Ascending aorta (tissue), 2 donors: ENCODE results near the gene WBP2. TPM values are rescaled to one million over a fixed set of nuclear protein-coding genes. Genes with fewer than 3 reads are reported as not detected.

Experiments
- DNase-seq, 2 donors: peaks; one replicate each; pipeline ENCODE4 v3.0.0-alpha.2; 2019; ENCODE audit warnings: low spot score in 2 of 2
- H3K27ac ChIP-seq, 2 donors: fragments of 200-600 bp; sonication (generic); one replicate each; pipeline ENCODE4 v1.5.1; 2016 to 2017; ENCODE audit warnings: mild to moderate bottlenecking in 1 of 2
- H3K27me3 ChIP-seq: fragments of 200-600 bp; sonication (generic); one replicate; pipeline ENCODE4 v1.5.1; 2017
- H3K36me3 ChIP-seq, 2 donors: fragments of 200-600 bp; sonication (generic); one replicate each; pipeline ENCODE4 v1.5.1; 2016
- H3K4me1 ChIP-seq, 2 donors: fragments of 200-600 bp; sonication (generic); one replicate each; pipeline ENCODE4 v1.5.1; 2016 to 2017; ENCODE audit warnings: mild to moderate bottlenecking in 1 of 2
- H3K4me3 ChIP-seq, 2 donors: fragments of 200-600 bp; sonication (generic); one replicate each; pipeline ENCODE4 v1.5.1; 2016 to 2017; ENCODE audit warnings: mild to moderate bottlenecking in 1 of 2
- H3K9me3 ChIP-seq, 2 donors: fragments of 200-600 bp; sonication (generic); one replicate each; pipeline ENCODE4 v1.5.1; 2016
- intact Hi-C: fragments of 100-400 bp; cut with DNase I; formaldehyde crosslinking; loops from one replicate; pipeline ENCODE4 v1.15.1; 2023
- total RNA-seq: library from RNA; depleted of rRNA; stranded (reverse); fragments of >200 nt; gene quantifications from one replicate; pipeline ENCODE4 v1.1.0, GENCODE V29; 2016
- TF ChIP-seq, protein P1 (sequence below), 3 experiments: fragments of 200-600 bp in 2 of 3; fragments of 450-650 bp in 1 of 3; sonication (generic) in 2 of 3; IDR thresholded peaks; one replicate each; pipeline ENCODE4 v1.5.1; 2016 to 2019; ENCODE audit warnings: antibody characterized with exemption in 3 of 3, mild to moderate bottlenecking in 1 of 3, moderate library complexity in 1 of 3

The WBP2 gene
- total RNA-seq: 50.7 TPM

GRCh38 chr17:75855310-75856061 lies at the start of gene WBP2:
Gene WBP2, minus strand, starts transcription at chr17:75855335. Its CDS starts 38 bp downstream, at chr17:75855297.
- H3K9me3 ChIP-seq: no peaks in the 10 kb centered on the region
- no peaks in the 10 kb centered on the region for H3K27me3 ChIP-seq
- peak within 1 kb of the TSS; percentile 95 to 98 for H3K27ac ChIP-seq
- intact Hi-C loops: loop anchor here (1.0 to 2.0 kb wide), 4 partner anchors 17 to 71 kb away; partner anchors contain the start of genes TRIM65 and UNK
- DNase-seq: peak; percentile 99 to 100
- peaks cover 16 to 18% of the 10 kb centered on the region in 2 donors for H3K36me3 ChIP-seq
- TF ChIP-seq, protein P1, sequence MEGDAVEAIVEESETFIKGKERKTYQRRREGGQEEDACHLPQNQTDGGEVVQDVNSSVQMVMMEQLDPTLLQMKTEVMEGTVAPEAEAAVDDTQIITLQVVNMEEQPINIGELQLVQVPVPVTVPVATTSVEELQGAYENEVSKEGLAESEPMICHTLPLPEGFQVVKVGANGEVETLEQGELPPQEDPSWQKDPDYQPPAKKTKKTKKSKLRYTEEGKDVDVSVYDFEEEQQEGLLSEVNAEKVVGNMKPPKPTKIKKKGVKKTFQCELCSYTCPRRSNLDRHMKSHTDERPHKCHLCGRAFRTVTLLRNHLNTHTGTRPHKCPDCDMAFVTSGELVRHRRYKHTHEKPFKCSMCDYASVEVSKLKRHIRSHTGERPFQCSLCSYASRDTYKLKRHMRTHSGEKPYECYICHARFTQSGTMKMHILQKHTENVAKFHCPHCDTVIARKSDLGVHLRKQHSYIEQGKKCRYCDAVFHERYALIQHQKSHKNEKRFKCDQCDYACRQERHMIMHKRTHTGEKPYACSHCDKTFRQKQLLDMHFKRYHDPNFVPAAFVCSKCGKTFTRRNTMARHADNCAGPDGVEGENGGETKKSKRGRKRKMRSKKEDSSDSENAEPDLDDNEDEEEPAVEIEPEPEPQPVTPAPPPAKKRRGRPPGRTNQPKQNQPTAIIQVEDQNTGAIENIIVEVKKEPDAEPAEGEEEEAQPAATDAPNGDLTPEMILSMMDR (IDR thresholded peaks at IDR 0.05): peak; percentile 63 to 84 (median 68)
- H3K4me1 ChIP-seq: peaks cover 3 to 17% of the 10 kb centered on the region in 2 donors
- H3K4me3 ChIP-seq: peak within 1 kb of the TSS; percentile 56 to 87

DNA sequence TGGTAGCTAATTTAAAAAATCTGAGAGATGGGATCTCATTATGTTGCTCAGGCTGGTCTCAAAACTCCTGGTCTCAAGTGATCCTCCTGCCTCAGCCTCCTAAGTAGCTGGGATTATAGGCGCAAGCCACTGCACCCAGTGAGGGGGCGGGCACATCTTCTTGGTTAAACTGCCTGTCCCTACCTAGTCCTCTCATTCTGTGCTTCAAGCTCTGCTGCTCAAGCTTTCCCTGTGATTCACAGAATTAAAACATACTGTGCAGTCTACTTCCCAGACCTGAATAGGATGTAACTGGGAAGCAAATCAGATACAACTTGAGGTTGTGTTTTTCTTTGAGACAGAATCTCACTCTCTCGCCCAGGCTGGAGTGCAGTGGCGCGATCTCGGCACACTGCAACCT lies 47.3 kb upstream of the WBP2 start:
- intact Hi-C loops: loop anchor here (10.0 kb wide), 1 partner anchor 372 kb away; no protein-coding TSS in a partner anchor
- H3K4me1 ChIP-seq: peaks cover 5 to 6% of the 10 kb centered on the region in 2 donors
- no peak for DNase-seq
- H3K9me3 ChIP-seq: no peaks in the 10 kb centered on the region
- no peak overlapping the region for H3K4me3 ChIP-seq
- H3K27ac ChIP-seq: no peak overlapping the region
- peaks cover 42 to 45% of the 10 kb centered on the region in 2 donors for H3K36me3 ChIP-seq
- H3K27me3 ChIP-seq: no peaks in the 10 kb centered on the region
- TF ChIP-seq, protein P1 (IDR thresholded peaks at IDR 0.05): no peak

DNA sequence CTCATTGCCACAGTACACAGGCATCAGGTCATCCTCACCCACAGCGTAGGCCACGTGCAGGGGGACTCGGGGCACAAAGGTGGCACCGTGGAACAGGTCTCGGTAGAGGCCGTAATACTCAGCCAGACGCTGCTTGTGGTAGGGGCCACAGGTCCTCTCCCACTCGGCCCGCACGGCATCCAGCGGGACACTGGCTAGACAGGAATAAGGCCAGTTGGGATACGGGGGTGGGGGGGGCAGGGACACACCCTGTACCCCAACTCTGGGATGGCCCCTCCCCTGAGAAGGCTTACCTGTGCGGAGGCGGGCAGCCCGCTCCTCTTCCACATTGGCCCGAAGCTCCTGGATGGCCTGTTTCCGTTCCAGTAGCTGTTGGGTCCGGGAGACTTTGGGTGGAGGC lies 46.6 kb upstream of the WBP2 start:
- H3K27me3 ChIP-seq: no peaks in the 10 kb centered on the region
- H3K4me3 ChIP-seq: no peak overlapping the region
- H3K4me1 ChIP-seq: peaks cover 6 to 9% of the 10 kb centered on the region in 2 donors
- H3K27ac ChIP-seq: no peak overlapping the region
- DNase-seq: no peak
- intact Hi-C loops: loop anchor here (10.0 kb wide), 1 partner anchor 373 kb away; no protein-coding TSS in a partner anchor
- H3K36me3 ChIP-seq: peaks cover 42 to 45% of the 10 kb centered on the region in 2 donors
- TF ChIP-seq, protein P1 (IDR thresholded peaks at IDR 0.05): no peak
- no peaks in the 10 kb centered on the region for H3K9me3 ChIP-seq

GRCh38 chr17:75900691-75901533 lies 45.8 kb upstream of the WBP2 start:
- H3K36me3 ChIP-seq: peaks cover 42 to 45% of the 10 kb centered on the region in 2 donors
- intact Hi-C loops: loop anchor here (10.0 kb wide), 1 partner anchor 374 kb away; no protein-coding TSS in a partner anchor
- H3K4me3 ChIP-seq: no peak overlapping the region
- H3K4me1 ChIP-seq: peaks cover 6 to 9% of the 10 kb centered on the region in 2 donors
- TF ChIP-seq, protein P1 (IDR thresholded peaks at IDR 0.05): no peak
- no peak for DNase-seq
- no peaks in the 10 kb centered on the region for H3K9me3 ChIP-seq
- H3K27ac ChIP-seq: no peak overlapping the region
- H3K27me3 ChIP-seq: no peaks in the 10 kb centered on the region

- intact Hi-C loops: loop anchor here (10.0 kb wide), 1 partner anchor 375 kb away; no protein-coding TSS in a partner anchor
- Histone ChIP-seq H3K4me1 (peaks cover 6 to 18% of the 10 kb centered on the region in 2 donors), H3K27ac (no peak overlapping the region), H3K9me3 (no peaks in the 10 kb centered on the region), H3K4me3 (no peak overlapping the region), H3K27me3 (no peaks in the 10 kb centered on the region), H3K36me3 (peaks cover 42 to 45% of the 10 kb centered on the region in 2 donors)
- DNase-seq: no peak
- TF ChIP-seq, protein P1 (IDR thresholded peaks at IDR 0.05): no peak
Measured at GRCh38 chr17:75899767-75900468, 44.8 kb upstream of the WBP2 start.
